HG03521 (cell line): Measurements from ENCODE around the gene TPBG.

Experiments used
- ATAC-seq: cut with Tn5 transposase; IDR thresholded peaks from one replicate; pipeline ENCODE4 v1.9.1; 2021; ENCODE audit warnings: mild to moderate bottlenecking, moderate library complexity; ENCODE audit not compliant: unreplicated experiment

The TPBG gene, protein sequence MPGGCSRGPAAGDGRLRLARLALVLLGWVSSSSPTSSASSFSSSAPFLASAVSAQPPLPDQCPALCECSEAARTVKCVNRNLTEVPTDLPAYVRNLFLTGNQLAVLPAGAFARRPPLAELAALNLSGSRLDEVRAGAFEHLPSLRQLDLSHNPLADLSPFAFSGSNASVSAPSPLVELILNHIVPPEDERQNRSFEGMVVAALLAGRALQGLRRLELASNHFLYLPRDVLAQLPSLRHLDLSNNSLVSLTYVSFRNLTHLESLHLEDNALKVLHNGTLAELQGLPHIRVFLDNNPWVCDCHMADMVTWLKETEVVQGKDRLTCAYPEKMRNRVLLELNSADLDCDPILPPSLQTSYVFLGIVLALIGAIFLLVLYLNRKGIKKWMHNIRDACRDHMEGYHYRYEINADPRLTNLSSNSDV

DNA sequence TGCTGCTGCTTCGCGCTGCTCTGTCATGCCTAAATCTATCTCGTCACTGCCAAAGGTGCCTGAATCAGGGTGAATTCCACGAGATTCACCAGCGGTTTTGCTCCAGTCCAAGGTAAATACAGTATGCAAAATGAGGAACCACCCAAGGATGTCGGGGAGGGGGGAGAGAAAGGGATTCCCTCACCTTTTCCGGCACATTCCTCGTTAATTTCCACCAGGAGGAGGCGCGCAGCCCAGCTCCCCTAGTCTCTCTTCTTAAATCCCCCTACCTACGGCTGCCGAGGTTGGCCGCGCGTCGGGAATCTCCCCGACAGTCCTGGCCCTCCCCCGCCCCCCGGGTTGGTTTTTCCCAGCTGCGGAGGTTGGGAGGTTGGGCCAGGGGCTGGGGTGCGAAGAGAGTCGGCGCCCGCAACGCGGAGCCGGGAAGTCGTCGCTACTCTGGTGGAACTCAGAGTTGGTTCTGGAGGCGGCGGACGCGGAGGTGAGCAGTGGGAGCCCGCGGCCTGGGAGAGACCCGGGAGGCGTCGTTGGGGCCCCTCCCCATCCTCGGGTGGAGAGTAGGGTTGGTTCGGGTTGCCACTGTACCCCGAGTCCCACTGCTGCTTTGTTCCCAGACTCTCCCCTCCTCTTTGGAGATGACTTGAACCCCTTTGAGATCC, at the start of gene TPBG:
TPBG (plus strand) TSS at position 390 of the 659 bp plus-strand sequence. CDS start 1,145 bp downstream, outside the sequence.
- ATAC-seq = peak; percentile 47

DNA sequence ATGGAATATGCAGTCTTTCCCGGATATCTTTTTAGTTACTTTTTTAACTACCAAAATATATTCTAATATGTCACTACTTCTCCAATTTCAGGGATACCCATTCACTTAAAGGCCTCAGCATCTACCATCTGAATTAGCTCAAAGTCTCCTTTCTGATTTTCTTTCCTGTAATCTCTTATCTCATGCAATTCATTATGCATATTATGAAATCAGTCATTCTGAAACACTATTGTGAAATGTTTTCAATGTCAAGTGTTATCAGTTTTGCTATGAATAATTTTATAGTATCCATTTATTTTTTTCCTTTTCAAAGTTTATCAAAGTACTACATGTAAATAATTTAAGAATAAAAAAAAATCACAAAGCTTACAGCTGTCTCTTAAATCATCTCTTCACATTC, 41.2 kb upstream of the TPBG start:
- ATAC-seq = no peak

DNA sequence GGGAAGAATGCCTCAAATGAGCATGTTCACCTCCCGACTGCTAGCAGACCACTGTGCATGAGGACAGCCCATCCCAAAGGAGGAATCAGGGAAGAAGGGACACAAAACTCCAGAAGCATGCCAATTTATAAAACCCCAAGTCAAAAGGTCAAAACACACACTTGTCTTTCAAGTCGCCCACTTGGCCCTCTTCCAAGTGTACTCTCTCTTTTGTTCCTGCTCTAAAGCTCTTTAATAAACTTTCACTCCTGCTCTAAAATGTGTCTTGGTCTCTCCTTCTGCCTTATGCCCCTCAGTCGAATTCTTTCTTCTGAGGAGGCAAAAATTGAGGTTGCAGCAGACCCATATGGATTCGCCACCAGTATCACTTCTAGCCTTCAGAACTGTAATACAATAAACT, 33.9 kb upstream of the TPBG start:
- no peak for ATAC-seq

DNA sequence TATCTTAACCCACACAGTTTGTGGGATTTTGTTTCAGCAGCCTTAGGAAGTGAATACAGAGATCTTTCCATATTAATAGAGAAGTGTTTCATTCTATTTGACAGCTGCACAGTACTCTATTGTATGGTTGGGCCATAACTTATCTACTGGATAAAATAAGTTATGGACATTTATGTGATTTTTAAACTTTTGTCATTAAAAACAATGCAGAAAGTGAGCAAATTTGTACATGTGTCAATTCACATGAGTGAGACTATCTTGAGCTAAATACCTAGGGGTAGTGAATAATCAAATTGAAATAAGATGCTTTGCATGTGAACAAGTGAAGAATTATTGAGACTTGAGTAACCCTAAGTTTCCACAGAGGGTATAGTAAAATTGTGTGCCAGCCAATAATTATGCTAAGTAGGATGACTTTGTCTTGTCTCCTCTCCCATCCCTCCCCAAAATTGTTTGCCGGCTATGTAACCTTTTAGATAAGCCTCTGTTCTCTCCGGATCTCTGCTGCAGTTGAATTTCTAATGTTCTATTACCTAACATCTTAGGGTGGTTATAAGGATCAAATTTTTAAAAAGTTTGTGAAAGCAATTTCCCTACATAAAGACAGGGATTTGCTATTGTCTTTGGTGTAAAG, 33.3 kb upstream of the TPBG start:
- ATAC-seq = no peak

DNA sequence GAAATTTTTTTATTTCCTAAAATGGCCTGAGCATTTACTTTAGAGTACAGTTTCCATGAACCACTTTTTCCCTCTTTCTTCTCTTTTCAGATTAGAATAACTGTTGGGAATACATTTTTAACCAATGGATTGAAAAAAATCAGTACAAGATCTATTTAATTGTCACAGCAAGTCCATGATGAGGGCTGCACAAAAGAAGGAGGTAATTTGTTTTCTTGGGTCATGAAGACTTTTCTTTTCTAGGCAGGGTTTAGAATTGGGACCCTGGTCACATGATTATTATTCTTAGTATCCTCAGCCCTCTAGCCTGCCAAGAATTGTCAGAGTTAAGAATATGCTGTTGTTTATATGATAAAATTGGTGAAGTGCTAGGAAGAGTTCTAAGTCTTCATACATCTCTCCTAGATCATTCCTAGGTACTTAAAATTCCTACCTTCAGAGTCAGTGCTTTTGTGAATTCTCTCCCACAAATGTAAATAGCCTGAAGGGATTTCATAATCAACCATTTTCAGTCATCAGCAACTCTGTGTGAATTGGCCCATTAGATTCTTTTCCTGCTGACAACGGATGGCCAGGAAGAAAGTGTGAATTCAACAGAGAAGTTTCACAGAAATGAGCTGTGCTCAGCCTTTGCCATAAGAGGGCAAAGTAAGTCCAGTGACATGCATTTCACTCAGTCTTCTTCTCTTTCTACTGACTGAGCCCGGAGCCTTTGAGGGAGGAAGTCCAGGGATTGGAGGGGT, 32.4 kb upstream of the TPBG start:
- ATAC-seq = no peak

DNA sequence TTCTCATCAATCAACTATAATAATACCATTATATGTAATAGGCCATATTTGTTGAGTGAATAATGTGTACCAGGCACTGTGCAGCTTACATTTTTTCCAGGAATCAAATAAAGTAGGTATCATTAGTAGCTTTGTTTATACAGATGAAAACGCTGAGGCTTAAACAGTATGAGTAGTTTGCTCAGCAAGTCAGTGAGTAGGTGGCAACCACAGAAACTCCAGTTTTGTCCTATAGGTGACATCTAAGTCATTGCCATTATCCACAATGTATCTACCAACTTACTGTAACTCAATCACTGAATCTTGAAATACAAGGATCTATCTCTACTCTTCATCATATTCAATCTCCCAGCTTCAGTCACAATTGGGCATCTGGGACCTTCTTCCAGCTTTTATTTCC, 29.8 kb upstream of the TPBG start:
- no peak for ATAC-seq

DNA sequence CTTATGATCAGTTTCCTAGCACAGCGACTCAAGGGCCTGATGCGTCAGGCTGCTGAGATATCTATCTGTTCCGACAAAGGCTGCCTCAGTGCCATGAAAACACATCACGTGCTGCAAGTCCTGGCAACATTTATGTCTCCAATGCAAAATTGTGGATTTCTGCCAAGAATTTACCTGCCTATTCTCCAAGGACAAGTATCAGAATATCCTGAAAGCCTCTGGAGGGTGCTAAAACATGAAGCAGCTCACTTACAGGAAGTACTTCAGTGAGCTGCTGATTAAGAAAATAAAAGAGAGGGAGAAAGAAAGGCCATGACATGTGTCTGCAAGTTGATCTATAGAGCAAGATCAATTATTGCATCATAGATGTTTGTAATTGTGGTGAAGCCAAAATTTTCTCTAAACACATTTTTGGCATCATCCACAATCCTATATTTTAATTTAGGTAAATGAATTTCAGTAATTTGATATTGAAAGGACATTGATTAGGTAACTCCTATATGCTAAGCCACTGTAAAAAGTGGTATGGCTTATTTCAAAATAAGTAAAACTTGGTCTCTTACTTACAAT, 25.8 kb upstream of the TPBG start:
- no peak for ATAC-seq

DNA sequence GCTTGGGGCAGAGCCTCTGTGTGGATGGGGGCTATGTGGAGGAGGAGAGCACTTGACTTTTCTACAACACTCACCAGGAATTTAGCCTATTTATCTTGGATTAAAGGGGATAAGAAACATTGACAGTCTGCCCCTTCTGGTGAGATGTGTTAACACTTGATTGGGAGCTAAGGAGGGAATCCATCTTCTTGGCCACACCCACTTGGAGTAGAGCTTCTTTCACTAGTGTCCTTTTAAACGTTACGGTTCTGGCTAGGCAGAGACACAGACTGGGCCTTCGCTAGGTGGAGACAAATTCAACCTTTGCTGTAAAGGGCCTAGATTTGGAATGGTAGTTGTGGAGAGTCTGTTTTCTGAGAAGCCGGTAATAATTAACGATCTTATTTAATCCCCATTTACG, 15.5 kb upstream of the TPBG start:
- no peak for ATAC-seq

DNA sequence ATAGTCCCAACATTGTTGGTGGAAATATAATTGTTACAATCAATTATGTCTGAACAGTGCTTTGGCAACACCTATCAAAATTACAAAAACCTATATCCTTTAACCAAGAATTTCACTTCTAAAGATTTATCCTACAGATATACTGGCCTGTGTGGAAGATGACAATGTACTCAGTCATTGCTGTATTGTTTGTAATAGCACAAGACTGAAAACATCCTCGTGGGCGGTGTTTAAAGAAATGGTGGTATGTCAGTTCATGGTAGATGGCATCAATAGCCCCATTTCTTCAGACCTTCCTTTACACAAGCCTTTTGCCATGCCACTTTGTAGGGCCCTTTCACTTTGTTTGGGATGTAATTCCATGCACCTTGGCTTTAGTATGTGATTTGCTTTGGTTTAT, 9.8 kb upstream of the TPBG start:
- ATAC-seq = no peak

DNA sequence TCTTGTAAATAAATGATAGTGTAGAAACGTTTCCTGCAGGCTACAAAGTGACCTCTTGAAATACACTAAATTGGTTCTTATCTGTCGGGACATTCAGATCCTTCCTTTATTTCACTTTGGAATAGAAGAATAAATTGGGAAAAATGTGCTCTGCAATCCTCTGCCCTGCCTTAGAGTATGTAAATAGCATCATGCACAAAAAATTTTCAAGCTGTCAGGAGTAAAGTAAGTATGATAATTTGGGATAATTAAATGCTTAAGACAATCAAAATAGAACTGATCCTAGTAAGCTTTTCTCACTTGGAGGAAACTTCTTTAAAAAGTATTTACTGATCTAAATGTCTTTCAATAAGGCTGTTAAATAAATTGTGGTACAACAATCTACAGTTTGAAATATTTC, 3.1 kb upstream of the TPBG start:
- no peak for ATAC-seq

DNA sequence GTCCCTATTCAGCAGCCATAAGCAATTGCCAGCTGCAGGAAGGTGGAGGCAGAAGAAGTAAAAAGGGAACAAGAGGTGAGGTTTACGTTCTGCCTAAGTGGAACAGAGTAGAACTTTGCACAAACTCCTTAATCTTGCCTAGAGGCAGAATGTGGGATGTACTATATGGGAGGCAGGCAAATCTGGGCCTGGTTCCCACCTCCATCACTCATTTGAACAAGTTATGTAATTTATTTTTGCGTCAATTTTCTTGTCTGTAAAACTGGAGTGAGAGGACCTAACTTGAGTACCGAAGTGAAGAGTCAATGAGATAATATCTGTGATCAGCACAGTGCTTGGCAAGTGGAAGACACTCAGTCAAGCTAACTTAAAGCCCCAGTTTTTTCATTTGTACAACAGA, 2.0 kb upstream of the TPBG start:
- no peak for ATAC-seq

DNA sequence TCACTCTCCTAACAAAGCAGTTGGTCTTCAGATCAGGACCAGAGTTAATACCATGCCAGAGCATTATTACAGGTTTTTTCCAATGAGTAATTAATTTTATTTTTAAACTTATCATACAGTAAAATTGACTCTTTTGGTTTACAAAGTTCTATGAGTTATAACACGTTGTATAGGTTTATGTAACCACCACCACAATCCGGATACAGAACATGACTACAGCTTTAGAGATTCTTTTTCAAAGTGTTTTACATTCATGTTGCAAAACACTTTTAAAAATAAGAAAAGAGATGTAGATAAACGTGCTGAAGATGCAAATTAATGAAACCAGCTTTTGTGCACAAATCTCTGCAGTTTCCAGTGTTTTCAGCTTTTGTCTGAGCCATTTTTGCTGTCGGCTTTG, 1.5 kb upstream of the TPBG start:
- no peak for ATAC-seq

DNA sequence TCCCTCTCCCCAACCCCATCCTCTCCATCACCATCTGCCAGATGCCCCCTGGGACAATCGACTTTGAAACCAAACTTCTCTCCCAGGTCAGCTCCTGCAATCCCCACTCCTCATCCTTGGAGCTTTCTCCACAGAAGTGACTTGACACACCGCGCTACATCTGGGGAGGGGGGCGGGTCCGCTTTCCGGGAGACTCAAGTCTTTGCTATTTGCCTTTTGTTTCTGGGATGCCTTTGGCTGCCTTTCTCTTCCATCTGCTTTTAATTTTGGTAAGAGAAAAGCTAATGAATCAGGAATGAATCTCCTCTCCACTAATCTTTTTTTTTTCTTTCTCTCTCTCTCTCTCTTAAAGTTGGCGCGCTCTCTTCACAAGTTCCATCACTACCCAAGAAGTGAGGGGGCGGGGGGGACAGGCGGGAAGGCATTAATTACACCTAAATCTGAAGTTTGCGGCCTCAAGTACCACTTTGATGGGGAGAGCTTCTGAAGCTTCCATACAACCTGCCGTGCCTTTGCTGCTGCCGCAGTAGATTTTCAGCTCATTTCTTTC, 664 bp upstream of the TPBG start:
- no peak for ATAC-seq

DNA sequence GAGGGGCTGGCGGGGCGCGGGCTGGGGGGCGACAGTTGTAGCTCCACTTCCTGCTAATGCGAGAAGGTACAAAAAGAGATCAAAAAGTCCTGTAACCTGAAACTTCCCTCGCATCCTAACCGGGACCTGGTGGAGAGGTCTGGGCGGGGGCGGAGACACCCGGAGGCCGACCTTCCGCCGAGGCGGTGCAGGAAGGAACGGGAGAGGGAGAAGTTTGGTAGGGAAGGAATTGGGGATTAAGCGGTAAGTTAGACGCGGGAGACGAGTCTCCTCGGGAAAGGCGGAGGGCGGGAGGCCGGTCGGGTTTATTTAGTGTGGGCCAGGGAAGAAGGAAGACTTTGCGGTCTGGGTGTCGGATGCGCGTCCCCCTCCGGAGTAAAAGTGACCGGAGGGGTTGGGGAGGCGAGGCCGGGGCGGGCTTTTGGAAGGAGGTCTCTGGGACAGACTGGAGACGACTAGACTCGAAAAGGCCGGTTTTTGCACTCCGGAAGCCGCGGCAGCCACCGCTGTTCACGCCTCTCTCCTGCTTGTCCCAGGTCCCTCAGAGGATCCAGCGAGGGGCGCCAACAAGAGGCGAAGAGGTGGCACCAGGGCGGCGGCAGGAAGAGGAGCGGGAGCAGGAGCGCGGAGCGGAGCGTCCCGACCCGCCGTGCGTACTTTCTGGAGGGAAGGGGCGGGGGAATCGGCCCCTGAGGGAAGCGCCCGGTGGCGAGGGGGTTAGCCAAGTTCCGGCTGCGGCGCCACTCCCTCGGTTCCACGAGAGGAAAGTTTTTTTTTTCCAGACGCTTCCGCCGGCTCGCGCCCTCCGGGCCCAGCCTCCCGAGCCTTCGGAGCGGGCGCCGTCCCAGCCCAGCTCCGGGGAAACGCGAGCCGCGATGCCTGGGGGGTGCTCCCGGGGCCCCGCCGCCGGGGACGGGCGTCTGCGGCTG, 734 bp downstream of the TPBG start:
- ATAC-seq = no peak

DNA sequence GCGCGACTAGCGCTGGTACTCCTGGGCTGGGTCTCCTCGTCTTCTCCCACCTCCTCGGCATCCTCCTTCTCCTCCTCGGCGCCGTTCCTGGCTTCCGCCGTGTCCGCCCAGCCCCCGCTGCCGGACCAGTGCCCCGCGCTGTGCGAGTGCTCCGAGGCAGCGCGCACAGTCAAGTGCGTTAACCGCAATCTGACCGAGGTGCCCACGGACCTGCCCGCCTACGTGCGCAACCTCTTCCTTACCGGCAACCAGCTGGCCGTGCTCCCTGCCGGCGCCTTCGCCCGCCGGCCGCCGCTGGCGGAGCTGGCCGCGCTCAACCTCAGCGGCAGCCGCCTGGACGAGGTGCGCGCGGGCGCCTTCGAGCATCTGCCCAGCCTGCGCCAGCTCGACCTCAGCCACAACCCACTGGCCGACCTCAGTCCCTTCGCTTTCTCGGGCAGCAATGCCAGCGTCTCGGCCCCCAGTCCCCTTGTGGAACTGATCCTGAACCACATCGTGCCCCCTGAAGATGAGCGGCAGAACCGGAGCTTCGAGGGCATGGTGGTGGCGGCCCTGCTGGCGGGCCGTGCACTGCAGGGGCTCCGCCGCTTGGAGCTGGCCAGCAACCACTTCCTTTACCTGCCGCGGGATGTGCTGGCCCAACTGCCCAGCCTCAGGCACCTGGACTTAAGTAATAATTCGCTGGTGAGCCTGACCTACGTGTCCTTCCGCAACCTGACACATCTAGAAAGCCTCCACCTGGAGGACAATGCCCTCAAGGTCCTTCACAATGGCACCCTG, 1.6 kb downstream of the TPBG start:
- ATAC-seq = no peak

DNA sequence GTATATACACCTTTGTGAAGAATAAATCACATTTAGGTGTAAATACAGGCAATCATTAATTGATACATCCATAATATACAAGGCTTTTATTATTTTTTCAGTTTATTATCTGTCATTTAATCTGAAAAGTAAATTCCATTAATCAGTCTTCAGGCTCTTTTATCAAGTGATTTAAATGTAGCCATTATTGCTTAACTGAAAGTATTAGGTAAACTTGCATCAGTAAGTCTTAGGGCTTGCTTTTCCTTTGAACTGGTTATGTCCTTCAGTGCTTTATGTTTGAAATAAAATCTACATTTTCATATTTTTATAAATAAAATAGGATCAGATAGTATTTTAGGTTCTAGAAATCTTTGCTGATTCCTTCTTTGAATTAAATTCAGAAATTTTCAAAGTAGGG, 4.1 kb downstream of the TPBG start:
- ATAC-seq = no peak

DNA sequence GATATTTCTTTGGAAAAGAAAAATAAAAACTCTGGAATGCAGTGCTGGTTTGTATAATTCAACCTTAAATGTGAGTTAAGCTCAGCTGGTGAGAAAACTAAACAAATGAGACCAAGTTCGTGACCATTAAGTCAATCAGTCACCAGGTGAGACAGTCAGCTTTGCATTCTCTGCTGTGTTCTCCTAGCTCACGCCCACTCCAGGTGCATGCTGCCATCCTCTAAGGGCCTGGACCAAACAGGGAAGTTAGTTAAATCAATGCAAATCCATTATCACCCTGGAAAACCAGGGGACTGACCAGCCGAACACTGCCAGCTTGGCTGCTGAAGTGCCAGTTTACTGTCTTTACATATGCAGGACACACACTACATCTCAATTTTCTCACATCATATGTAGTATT, 7.2 kb downstream of the TPBG start:
- no peak for ATAC-seq

DNA sequence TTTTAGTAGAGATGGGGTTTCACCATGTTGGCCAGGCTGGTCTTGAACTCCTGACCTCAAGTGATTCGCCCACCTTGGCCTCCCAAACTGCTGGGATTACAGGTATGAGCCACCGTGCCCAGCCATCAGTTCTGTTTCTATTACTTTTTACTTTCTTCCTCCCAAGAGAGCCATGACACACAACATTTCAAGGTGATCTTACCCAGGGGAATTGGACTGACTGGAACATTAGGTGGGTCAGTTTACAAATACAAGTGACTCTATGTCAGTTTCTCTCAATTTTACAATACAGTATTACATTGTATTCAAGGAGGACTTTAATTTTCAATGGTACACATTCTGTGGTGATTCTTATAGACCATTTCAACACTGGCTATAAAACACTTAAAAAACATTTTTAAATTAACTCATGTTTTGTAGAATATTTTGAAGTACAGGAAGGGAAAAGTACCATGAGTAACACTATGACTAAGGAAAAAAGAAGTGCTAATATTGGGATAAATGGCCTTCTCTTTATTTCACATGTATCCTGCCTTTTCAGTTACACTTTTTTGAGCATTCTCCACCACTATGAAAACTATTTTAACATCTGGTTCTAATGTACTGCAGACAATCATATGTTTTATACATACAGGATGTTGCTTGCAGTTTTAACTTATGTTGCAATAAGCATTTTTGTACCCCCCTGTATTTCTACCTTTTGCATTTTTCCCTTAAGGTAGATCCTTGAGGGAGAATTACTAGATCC, 8.4 kb downstream of the TPBG start:
- ATAC-seq = no peak
